Keratinocyte (primary cell): ENCODE data around the gene TRAF3. TPM values are rescaled to one million over a fixed set of nuclear protein-coding genes. Genes with fewer than 3 reads are reported as not detected.

Experiments used
- DNase-seq: peaks from one replicate; pipeline ENCODE4 v3.0.0-alpha.2; 2011; ENCODE audit warnings: low read depth, missing footprints, low spot score
- FAIRE-seq: peaks from 2 replicates; lab custom pipeline; 2011; peaks lifted over from hg19 to GRCh38; lab: Jason Lieb, UNC
- H2AFZ ChIP-seq: 2 replicates; pipeline ENCODE4 v1.6.0; 2012; ENCODE audit warnings: low read length, control low read depth, inconsistent platforms; ENCODE audit not compliant: control insufficient read depth
- H3K27ac ChIP-seq: 2 replicates; pipeline ENCODE4 v1.5.1; 2011; ENCODE audit warnings: low read length; ENCODE audit not compliant: control insufficient read depth, insufficient read depth
- H3K27me3 ChIP-seq: 3 replicates; pipeline ENCODE4 v1.6.0; 2011; ENCODE audit warnings: low read length; ENCODE audit not compliant: control insufficient read depth, insufficient read depth; ENCODE audit errors: extremely low read depth
- H3K36me3 ChIP-seq, 2 experiments: 2 replicates in 1 of 2; 3 replicates in 1 of 2; pipeline ENCODE4 v1.5.1; 2011; ENCODE audit warnings: low read length in 2 of 2, mild to moderate bottlenecking in 1 of 2; ENCODE audit not compliant: control insufficient read depth in 2 of 2, insufficient read depth in 2 of 2; ENCODE audit errors: extremely low read depth in 1 of 2
- H3K4me1 ChIP-seq: 3 replicates; pipeline ENCODE4 v1.5.1; 2011; ENCODE audit warnings: low read length; ENCODE audit not compliant: control insufficient read depth, insufficient read depth; ENCODE audit errors: extremely low read depth
- H3K4me2 ChIP-seq: 3 replicates; pipeline ENCODE4 v1.6.0; 2011; ENCODE audit warnings: low read depth, low read length; ENCODE audit not compliant: control insufficient read depth, insufficient read depth; ENCODE audit errors: extremely low read depth
- H3K4me3 ChIP-seq, 3 experiments: fragments of 200-600 bp in 1 of 3; sonication (generic) in 1 of 3; 2 replicates in 2 of 3; 3 replicates in 1 of 3; pipeline ENCODE4 v1.5.1; 2011 to 2016; ENCODE audit warnings: low read length in 3 of 3, mild to moderate bottlenecking in 3 of 3, control low read depth in 2 of 3, inconsistent platforms in 1 of 3, low read depth in 1 of 3, mixed read lengths in 1 of 3, mixed run types in 1 of 3, moderate library complexity in 1 of 3; ENCODE audit not compliant: control insufficient read depth in 2 of 3, insufficient read depth in 2 of 3; ENCODE audit errors: extremely low read depth in 1 of 3
- H3K79me2 ChIP-seq: 2 replicates; pipeline ENCODE4 v1.6.0; 2012; ENCODE audit warnings: low read length; ENCODE audit not compliant: control insufficient read depth, insufficient read depth
- H3K9ac ChIP-seq: 3 replicates; pipeline ENCODE4 v1.6.0; 2011; ENCODE audit warnings: low read length; ENCODE audit not compliant: control insufficient read depth, insufficient read depth; ENCODE audit errors: extremely low read depth
- H3K9me1 ChIP-seq: 3 replicates; pipeline ENCODE4 v1.6.0; 2011; ENCODE audit warnings: low read length; ENCODE audit not compliant: control insufficient read depth, insufficient read depth; ENCODE audit errors: extremely low read depth
- H3K9me3 ChIP-seq: 2 replicates; pipeline ENCODE4 v1.5.1; 2012; ENCODE audit warnings: low read depth, low read length; ENCODE audit not compliant: control insufficient read depth
- H4K20me1 ChIP-seq: 3 replicates; pipeline ENCODE4 v1.6.0; 2011; ENCODE audit warnings: low read length; ENCODE audit not compliant: control insufficient read depth, insufficient read depth; ENCODE audit errors: extremely low read depth
- CTCF ChIP-seq, 3 experiments: IDR thresholded peaks in 1 of 3; conservative IDR thresholded peaks in 1 of 3; optimal IDR thresholded peaks in 1 of 3; 2 replicates in 2 of 3; 3 replicates in 1 of 3; pipeline versions ENCODE3 to v1.5.1; 2011; ENCODE audit warnings: low read length in 3 of 3, mild to moderate bottlenecking in 3 of 3, moderate library complexity in 2 of 3, control low read depth in 1 of 3, inconsistent platforms in 1 of 3; ENCODE audit not compliant: insufficient read depth in 2 of 3; ENCODE audit errors: extremely low read depth in 1 of 3
- EZH2 ChIP-seq: IDR thresholded peaks from one replicate; pipeline ENCODE4 v1.6.1; 2012; ENCODE audit warnings: inconsistent platforms, mild to moderate bottlenecking, low read length, moderate library complexity
- dilution Hi-C: fragments of 300-500 bp; cut with MboI; formaldehyde crosslinking; loops from one replicate; pipeline ENCODE4 v1.7.0; 2020; ENCODE audit warnings: low sequenced_read_pairs; ENCODE audit not compliant: extremely low pct_ligation_motif_present
- polyA plus RNA-seq, 5 experiments: library from polyadenylated mRNA; depleted of rRNA in 3 of 5; stranded (reverse) in 3 of 5; stranded (forward) in 1 of 5; unstranded in 1 of 5; fragments of >200 nt; gene quantifications; 1 replicate in 1 of 5; 2 replicates in 3 of 5; 3 replicates in 1 of 5; pipeline versions ENCODE4 v1.2.1 to v1.2.3, GENCODE V29; 2011 to 2012; ENCODE audit warnings: missing spikeins in 2 of 5, low read depth in 1 of 5, low replicate concordance in 1 of 5

TRAF3 gene
- polyA plus RNA-seq, 1 donor (not counting 4 experiments of a cell fraction or from before 2014, with no cell fraction given), result 12.5 TPM

- DNase-seq, result no peak
- Histone ChIP-seq H3K27me3 (no peaks in the 10 kb centered on the region), H3K36me3 (peaks cover 15 to 19% of the 10 kb centered on the region in 2 experiments), H3K4me3 (no peak overlapping the region), H3K4me1 (no peaks in the 10 kb centered on the region), H3K9me3 (no peaks in the 10 kb centered on the region), H3K9ac (no peak overlapping the region), H3K27ac (no peak overlapping the region), H2AFZ (no peak overlapping the region), H3K79me2 (no peaks in the 10 kb centered on the region), H3K9me1 (no peaks in the 10 kb centered on the region), H4K20me1 (no peaks in the 10 kb centered on the region), H3K4me2 (no peak overlapping the region)
- FAIRE-seq, result no peak
- no peak for TF ChIP-seq EZH2
- TF ChIP-seq CTCF (optimal IDR thresholded peaks at IDR 0.05 in 1 of 3, IDR thresholded peaks at IDR 0.05 in 1 of 3, conservative IDR thresholded peaks at IDR 0.05 in 1 of 3; ENCODE audit: extremely low read depth in 1 of 3, insufficient read depth in 2 of 3, low read length in 3 of 3), result no peak
- dilution Hi-C loops, result no loop called here
These were observed 95.9 kb downstream of the TRAF3 start for GRCh38 chr14:102873131-102873530.

GRCh38 chr14:102873546-102874061, 96.4 kb downstream of the TRAF3 start:
- dilution Hi-C loops, result no loop called here
- Histone ChIP-seq H3K4me1 (no peaks in the 10 kb centered on the region), H3K9me1 (no peaks in the 10 kb centered on the region), H3K27ac (no peak overlapping the region), H3K9me3 (no peaks in the 10 kb centered on the region), H3K9ac (no peak overlapping the region), H3K4me2 (no peak overlapping the region), H3K27me3 (no peaks in the 10 kb centered on the region), H3K4me3 (no peak overlapping the region), H2AFZ (no peak overlapping the region), H3K79me2 (no peaks in the 10 kb centered on the region), H4K20me1 (no peaks in the 10 kb centered on the region), H3K36me3 (peaks cover 15 to 19% of the 10 kb centered on the region in 2 experiments)
- DNase-seq (no peak), FAIRE-seq (no peak)
- TF ChIP-seq CTCF (optimal IDR thresholded peaks at IDR 0.05 in 1 of 3, IDR thresholded peaks at IDR 0.05 in 1 of 3, conservative IDR thresholded peaks at IDR 0.05 in 1 of 3; ENCODE audit: extremely low read depth in 1 of 3, insufficient read depth in 2 of 3, low read length in 3 of 3) (no peak), EZH2 (no peak)
